Thymus (tissue), 11 donors: ENCODE results near the gene LMTK3. TPM values are rescaled to one million over a fixed set of nuclear protein-coding genes. Genes with fewer than 3 reads are reported as not detected.
"Not testable (repeated sequence)": the region's sequence is repeated elsewhere in the genome, so short reads cannot be mapped to it uniquely, and the experiment has no call there.

Experiments used
- DNase-seq, 9 donors: peaks; one replicate each; pipeline ENCODE4 v3.0.0-alpha.2; 2013; ENCODE audit warnings: low spot score in 9 of 9, low read depth in 6 of 9, missing footprints in 1 of 9
- H3K27ac ChIP-seq, 2 donors: one replicate each; pipeline ENCODE4 v1.5.1; 2013; ENCODE audit warnings: control low read depth in 1 of 2, low read depth in 1 of 2, low read length in 1 of 2, mild to moderate bottlenecking in 1 of 2, moderate library complexity in 1 of 2
- H3K27me3 ChIP-seq, 2 donors: one replicate each; pipeline ENCODE4 v1.5.1; 2013; ENCODE audit warnings: low read length in 1 of 2; ENCODE audit not compliant: control insufficient read depth in 2 of 2, insufficient read depth in 1 of 2
- H3K36me3 ChIP-seq, 2 donors: one replicate each; pipeline ENCODE4 v1.5.1; 2013; ENCODE audit warnings: low read length in 1 of 2, mild to moderate bottlenecking in 1 of 2, moderate library complexity in 1 of 2; ENCODE audit not compliant: control insufficient read depth in 2 of 2, insufficient read depth in 2 of 2
- H3K4me1 ChIP-seq, 2 donors: one replicate each; pipeline ENCODE4 v1.5.1; 2013; ENCODE audit warnings: low read length in 2 of 2; ENCODE audit not compliant: control insufficient read depth in 2 of 2, insufficient read depth in 2 of 2
- H3K4me3 ChIP-seq, 2 donors: one replicate each; pipeline ENCODE4 v1.5.1; 2013; ENCODE audit warnings: low read length in 2 of 2, control low read depth in 1 of 2, mild to moderate bottlenecking in 1 of 2
- H3K9me3 ChIP-seq, 2 donors: one replicate each; pipeline ENCODE4 v1.5.1; 2013; ENCODE audit warnings: low read length in 1 of 2, mild to moderate bottlenecking in 1 of 2; ENCODE audit not compliant: control insufficient read depth in 2 of 2, insufficient read depth in 1 of 2
- WGBS: extraction: QIAGEN DNeasy Blood & Tissue Kit; methylation state at CpG from one replicate; pipeline ENCODE4 v1.1.7; 2013; 5-methylcytosine and 5-hydroxymethylcytosine counted together
- polyA plus RNA-seq: library from polyadenylated mRNA; stranded (reverse); fragments of 200-250 nt; gene quantifications from one replicate; pipeline ENCODE4 v1.2.3, GENCODE V29; 2013
- total RNA-seq: library from RNA; stranded (reverse); fragments of 120-200 nt; gene quantifications from one replicate; pipeline ENCODE4 v1.2.4, GENCODE V29; 2013
- donor health status: healthy.

Gene LMTK3
- total and polyA plus RNA-seq, 2 donors: 0.19 to 1.5 TPM

- WGBS: 63% methylated on average over 6 of the region's 6 CpGs
- H3K4me3 ChIP-seq: no peak overlapping the region
- H3K27ac ChIP-seq: no peak overlapping the region
- H3K36me3 ChIP-seq: no peaks in the 10 kb centered on the region
- peaks cover 0 to 14% of the 10 kb centered on the region in 2 donors for H3K9me3 ChIP-seq
- H3K4me1 ChIP-seq: peaks cover 14 to 22% of the 10 kb centered on the region in 2 donors
- DNase-seq: no peak
- peaks cover 57 to 90% of the 10 kb centered on the region in 2 donors for H3K27me3 ChIP-seq
These were observed 16.2 kb downstream of the LMTK3 start for GRCh38 chr19:48495396-48495795.

GRCh38 chr19:48493718-48494401, 17.8 kb downstream of the LMTK3 start:
- DNase-seq: no peak
- peaks cover 14 to 29% of the 10 kb centered on the region in 2 donors for H3K4me1 ChIP-seq
- H3K9me3 ChIP-seq: peaks cover 0 to 14% of the 10 kb centered on the region in 2 donors
- no peaks in the 10 kb centered on the region for H3K36me3 ChIP-seq
- 6% methylated on average over 70 of the region's 70 CpGs for WGBS
- H3K27me3 ChIP-seq: peaks cover 60 to 89% of the 10 kb centered on the region in 2 donors
- H3K27ac ChIP-seq: peak overlapping the region in 1 of 2 donors; percentile 52
- peak overlapping the region; percentile 17 to 51 for H3K4me3 ChIP-seq

- Histone ChIP-seq H3K27ac (peak overlapping the region in 1 of 2 donors; percentile 52), H3K4me3 (peak overlapping the region; percentile 17 to 51), H3K9me3 (peaks cover 0 to 14% of the 10 kb centered on the region in 2 donors), H3K4me1 (peaks cover 14 to 29% of the 10 kb centered on the region in 2 donors), H3K36me3 (no peaks in the 10 kb centered on the region), H3K27me3 (peaks cover 60 to 88% of the 10 kb centered on the region in 2 donors)
- whole genome bisulfite sequencing: 5% methylated on average over 47 of the region's 47 CpGs
- DNase-seq: peak in 3 of 9 donors; percentile 55 to 68 (median 56)
These were observed 18.5 kb downstream of the LMTK3 start for GRCh38 chr19:48492925-48493717.

- no peak for DNase-seq
- Histone ChIP-seq H3K4me1 (peaks cover 14 to 29% of the 10 kb centered on the region in 2 donors), H3K4me3 (no peak overlapping the region), H3K27ac (no peak overlapping the region), H3K36me3 (no peaks in the 10 kb centered on the region), H3K9me3 (peaks cover 0 to 14% of the 10 kb centered on the region in 2 donors), H3K27me3 (peaks cover 52 to 85% of the 10 kb centered on the region in 2 donors)
- 37% methylated on average over 10 of the region's 10 CpGs for WGBS
These were observed 19.9 kb downstream of the LMTK3 start for GRCh38 chr19:48491793-48492123.

- peak in 3 of 9 donors; percentile 49 to 65 (median 50) for DNase-seq
- Histone ChIP-seq H3K9me3 (peaks cover 0 to 14% of the 10 kb centered on the region in 2 donors), H3K4me1 (peaks cover 14 to 29% of the 10 kb centered on the region in 2 donors), H3K36me3 (no peaks in the 10 kb centered on the region), H3K4me3 (peak overlapping the region in 1 of 2 donors; percentile 25), H3K27ac (no peak overlapping the region), H3K27me3 (peaks cover 52 to 80% of the 10 kb centered on the region in 2 donors)
- WGBS: 6% methylated on average over 50 of the region's 50 CpGs
These were observed 20.4 kb downstream of the LMTK3 start for GRCh38 chr19:48490981-48491792.

GRCh38 chr19:48489608-48490216, 21.9 kb downstream of the LMTK3 start:
- no peaks in the 10 kb centered on the region for H3K36me3 ChIP-seq
- H3K9me3 ChIP-seq: peaks cover 0 to 14% of the 10 kb centered on the region in 2 donors
- 27% methylated on average over 19 of the region's 19 CpGs for WGBS
- H3K27me3 ChIP-seq: peaks cover 40 to 66% of the 10 kb centered on the region in 2 donors
- DNase-seq: peak in 3 of 9 donors; percentile 63 to 78 (median 70)
- no peak overlapping the region for H3K4me3 ChIP-seq
- no peak overlapping the region for H3K27ac ChIP-seq
- H3K4me1 ChIP-seq: peaks cover 14 to 29% of the 10 kb centered on the region in 2 donors

GRCh38 chr19:48488478-48488877, 23.2 kb downstream of the LMTK3 start:
- Histone ChIP-seq H3K4me1 (peaks cover 14 to 29% of the 10 kb centered on the region in 2 donors), H3K9me3 (peaks cover 0 to 13% of the 10 kb centered on the region in 2 donors), H3K27me3 (peaks cover 29 to 55% of the 10 kb centered on the region in 2 donors)
- not testable (repeated sequence) for H3K36me3 ChIP-seq, H3K4me3 ChIP-seq, DNase-seq, H3K27ac ChIP-seq
- 97% methylated on average over 7 of the region's 7 CpGs for WGBS

- H3K36me3 ChIP-seq: no peaks in the 10 kb centered on the region
- no peak overlapping the region for H3K27ac ChIP-seq
- H3K9me3 ChIP-seq: peaks cover 0 to 8% of the 10 kb centered on the region in 2 donors
- peaks cover 23 to 50% of the 10 kb centered on the region in 2 donors for H3K27me3 ChIP-seq
- H3K4me1 ChIP-seq: peaks cover 14 to 29% of the 10 kb centered on the region in 2 donors
- no peak overlapping the region for H3K4me3 ChIP-seq
- no peak for DNase-seq
- 94% methylated on average over 8 of the region's 8 CpGs for WGBS
These were observed 23.7 kb downstream of the LMTK3 start for GRCh38 chr19:48487948-48488347.
